Stomach (tissue), 4 donors: Measurements from ENCODE around the gene PYROXD2.

Experiments
- EP300 ChIP-seq: sonication (generic); formaldehyde crosslinking; IDR thresholded peaks from one replicate; pipeline ENCODE4 v1.6.1; 2017; ENCODE audit warnings: antibody characterized with exemption
- POLR2A ChIP-seq, 4 donors: fragments of 450-650 bp; IDR thresholded peaks; one replicate each; pipeline ENCODE4 v1.6.1; 2016; ENCODE audit warnings: antibody characterized with exemption in 4 of 4, control low read depth in 2 of 4, mild to moderate bottlenecking in 1 of 4, moderate library complexity in 1 of 4
- POLR2AphosphoS5 ChIP-seq, 3 donors: sonication (generic); formaldehyde crosslinking; IDR thresholded peaks; one replicate each; pipeline ENCODE4 v1.6.1; 2016; ENCODE audit warnings: antibody characterized with exemption in 3 of 3
- TF ChIP-seq, protein P1 (sequence below), 7 experiments: fragments of 450-650 bp in 4 of 7; fragments of 200-600 bp in 3 of 7; sonication (generic) in 3 of 7; IDR thresholded peaks; one replicate each; pipeline ENCODE4 v1.5.1; 2016 to 2019; ENCODE audit warnings: antibody characterized with exemption in 7 of 7, control low read depth in 2 of 7, mild to moderate bottlenecking in 1 of 7

DNA sequence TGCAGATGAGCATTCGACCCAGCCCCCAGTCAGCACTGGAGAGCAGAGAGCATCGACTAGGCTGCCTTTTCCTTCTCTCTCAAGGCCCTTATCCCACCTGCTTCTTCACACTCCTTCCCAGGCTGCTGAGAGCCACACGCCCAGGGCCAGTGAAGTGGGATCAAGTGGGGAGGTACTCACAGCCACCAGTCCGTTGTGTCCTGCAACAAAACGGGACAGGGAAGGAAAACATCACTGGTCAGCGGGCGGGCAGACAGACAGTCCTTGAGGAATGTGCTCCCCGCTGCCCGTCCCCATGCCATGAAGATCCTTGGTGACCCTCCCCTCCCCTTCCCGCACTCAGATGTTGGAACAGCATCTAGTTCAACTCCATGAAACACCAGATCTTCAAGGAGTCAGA lies 4.2 kb downstream of the PYROXD2 start:
- TF ChIP-seq POLR2A (IDR thresholded peaks at IDR 0.05) (no peak), POLR2AphosphoS5 (IDR thresholded peaks at IDR 0.05) (no peak), EP300 (no peak)
- TF ChIP-seq, protein P1, sequence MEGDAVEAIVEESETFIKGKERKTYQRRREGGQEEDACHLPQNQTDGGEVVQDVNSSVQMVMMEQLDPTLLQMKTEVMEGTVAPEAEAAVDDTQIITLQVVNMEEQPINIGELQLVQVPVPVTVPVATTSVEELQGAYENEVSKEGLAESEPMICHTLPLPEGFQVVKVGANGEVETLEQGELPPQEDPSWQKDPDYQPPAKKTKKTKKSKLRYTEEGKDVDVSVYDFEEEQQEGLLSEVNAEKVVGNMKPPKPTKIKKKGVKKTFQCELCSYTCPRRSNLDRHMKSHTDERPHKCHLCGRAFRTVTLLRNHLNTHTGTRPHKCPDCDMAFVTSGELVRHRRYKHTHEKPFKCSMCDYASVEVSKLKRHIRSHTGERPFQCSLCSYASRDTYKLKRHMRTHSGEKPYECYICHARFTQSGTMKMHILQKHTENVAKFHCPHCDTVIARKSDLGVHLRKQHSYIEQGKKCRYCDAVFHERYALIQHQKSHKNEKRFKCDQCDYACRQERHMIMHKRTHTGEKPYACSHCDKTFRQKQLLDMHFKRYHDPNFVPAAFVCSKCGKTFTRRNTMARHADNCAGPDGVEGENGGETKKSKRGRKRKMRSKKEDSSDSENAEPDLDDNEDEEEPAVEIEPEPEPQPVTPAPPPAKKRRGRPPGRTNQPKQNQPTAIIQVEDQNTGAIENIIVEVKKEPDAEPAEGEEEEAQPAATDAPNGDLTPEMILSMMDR (IDR thresholded peaks at IDR 0.05) = no peak
